Inflammatory macrophage (primary cell): ENCODE measurements around the gene IQCH.
"Not testable (repeated sequence)": the region's sequence is repeated elsewhere in the genome, so short reads cannot be mapped to it uniquely, and the experiment has no call there.

Experiments
- DNase-seq, 2 donors: peaks; one replicate each; pipeline ENCODE4 v3.0.0-alpha.2; 2020 to 2022

The IQCH gene

GRCh38 chr15:67399925-67400324, 145.3 kb downstream of the IQCH start:
- DNase-seq: no peak

GRCh38 chr15:67400890-67401289, 146.3 kb downstream of the IQCH start:
- no peak for DNase-seq

- no peak for DNase-seq
These were observed 146.8 kb downstream of the IQCH start for GRCh38 chr15:67401336-67401735.

GRCh38 chr15:67403428-67404154, 149.0 kb downstream of the IQCH start:
- no peak for DNase-seq

DNA sequence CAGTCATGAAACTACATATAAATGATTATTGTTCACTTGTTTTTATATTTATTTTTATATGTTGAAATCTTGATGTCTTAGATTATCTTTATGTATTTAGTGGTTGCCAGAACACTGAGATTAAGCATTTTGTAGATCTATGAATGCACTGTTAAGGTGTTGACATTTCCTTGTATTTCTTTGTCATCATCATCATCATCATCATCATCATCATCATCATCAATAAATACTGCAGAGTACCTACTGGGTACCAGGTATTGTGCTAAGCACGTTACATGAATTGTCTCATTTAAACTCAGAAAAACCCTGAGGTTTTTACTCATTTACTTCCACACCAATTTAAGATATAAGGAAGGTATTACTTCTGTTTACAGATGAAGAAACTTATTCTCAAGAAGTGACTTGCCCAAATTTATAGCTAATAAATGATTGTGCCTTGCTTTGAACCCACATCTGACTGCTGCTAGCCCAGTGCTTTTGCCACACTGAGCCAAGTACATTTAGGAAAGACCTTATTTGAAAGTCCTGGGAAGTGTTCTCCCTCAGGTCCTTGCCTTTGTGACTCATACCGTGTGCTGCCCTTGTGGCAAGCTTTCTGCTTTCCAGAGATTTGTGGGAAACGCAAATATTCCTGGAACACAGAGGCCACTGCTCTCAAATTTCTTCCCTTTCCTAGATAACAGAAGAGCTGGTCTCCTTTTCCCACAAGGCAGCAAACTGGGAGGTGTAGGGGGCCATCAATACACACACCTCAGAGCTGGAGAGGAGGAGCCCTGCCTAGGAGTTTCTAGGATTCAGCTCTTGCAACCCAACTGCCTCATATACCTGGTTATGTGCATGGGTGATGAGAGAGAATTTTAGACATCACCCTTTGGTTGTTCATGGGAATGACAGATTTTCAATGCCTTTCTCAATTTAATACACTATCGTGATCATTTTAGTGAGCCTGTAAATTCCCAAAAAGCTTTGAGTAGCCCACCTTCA, 150.9 kb downstream of the IQCH start:
- no peak for DNase-seq

GRCh38 chr15:67406257-67406861, 151.8 kb downstream of the IQCH start:
- no peak for DNase-seq

DNA sequence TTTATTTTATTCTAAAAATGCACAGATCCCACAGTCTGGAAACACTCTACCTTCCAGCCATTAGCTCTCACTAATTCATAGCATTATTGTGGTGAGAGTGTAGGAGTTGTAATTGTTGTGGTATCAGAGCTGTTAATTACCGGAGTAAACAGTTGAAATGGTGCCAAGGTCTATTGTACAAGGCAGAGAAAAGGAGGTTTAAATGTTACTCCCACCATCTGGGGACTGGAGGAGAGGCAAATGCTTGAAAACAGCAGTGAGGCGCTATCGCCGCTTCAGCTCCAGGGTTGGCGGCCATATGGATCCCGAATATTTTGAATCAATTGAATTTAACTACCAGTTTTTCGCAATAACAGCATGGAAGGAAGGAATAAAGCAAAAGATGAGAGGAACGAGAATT, 153.2 kb downstream of the IQCH start:
- DNase-seq: no peak

GRCh38 chr15:67409175-67409574, 154.6 kb downstream of the IQCH start:
- DNase-seq: no peak

GRCh38 chr15:67411486-67411885, 156.9 kb downstream of the IQCH start:
- no peak for DNase-seq

DNA sequence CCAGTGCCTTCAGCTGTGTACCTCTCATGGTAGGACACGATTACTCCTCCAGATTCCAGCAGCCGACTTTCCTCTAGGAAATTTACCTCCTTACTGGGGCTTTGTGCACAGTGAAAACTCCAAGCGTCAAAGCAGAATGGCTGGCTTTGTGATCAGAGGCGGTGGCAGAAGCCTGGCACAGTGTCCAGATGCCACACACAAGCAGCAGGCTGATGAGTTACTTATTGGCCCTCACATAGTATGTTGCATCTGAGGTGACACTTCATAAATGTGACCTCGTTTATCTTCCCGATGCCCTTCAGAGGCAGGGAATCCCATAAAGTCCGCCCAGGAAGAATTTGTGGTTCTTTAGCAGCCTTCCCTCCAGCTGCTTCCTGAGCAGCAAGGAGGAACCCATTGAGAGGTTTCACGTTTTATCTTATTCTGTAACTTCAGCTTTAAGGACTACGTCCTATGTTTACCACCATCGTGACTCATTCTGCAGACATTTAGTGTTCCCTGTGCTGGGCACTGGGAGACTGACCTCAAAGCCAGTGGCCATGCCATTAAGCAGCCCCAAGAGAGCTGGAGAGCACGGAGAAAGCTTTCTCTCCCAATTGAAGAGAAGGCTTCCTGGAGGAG, 159.3 kb downstream of the IQCH start:
- peak in 1 of 2 donors; percentile 10 for DNase-seq

- DNase-seq: no peak
These were observed 160.6 kb downstream of the IQCH start for GRCh38 chr15:67415181-67415580.

GRCh38 chr15:67416891-67417290, 162.3 kb downstream of the IQCH start:
- no peak for DNase-seq

- DNase-seq: no peak
These were observed 165.1 kb downstream of the IQCH start for GRCh38 chr15:67419705-67420104.

- no peak for DNase-seq
These were observed 165.6 kb downstream of the IQCH start for GRCh38 chr15:67420137-67420536.

DNA sequence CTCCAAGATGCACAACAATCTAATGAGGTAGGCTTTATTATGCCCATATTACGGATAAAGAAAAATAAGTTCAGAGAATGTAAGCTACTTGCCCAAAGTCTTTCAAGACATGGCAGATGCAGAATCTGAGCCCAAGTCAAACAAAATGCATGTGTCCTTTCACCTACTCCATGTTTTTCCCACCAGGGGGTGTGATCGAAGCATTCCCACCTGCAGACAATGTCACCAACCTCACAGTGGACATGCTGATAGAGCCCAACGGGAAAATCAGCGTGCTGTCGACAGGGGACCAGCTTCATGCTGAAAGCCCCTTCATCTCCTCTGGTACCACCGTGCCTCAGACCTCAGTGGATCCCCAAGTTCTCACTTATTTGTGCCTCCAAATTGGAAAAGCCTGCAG, 166.5 kb downstream of the IQCH start:
- DNase-seq: no peak

- DNase-seq: no peak
These were observed 167.7 kb downstream of the IQCH start for GRCh38 chr15:67422296-67422695.

- peak; percentile 44 to 54 for DNase-seq
These were observed 179.0 kb downstream of the IQCH start for GRCh38 chr15:67433495-67434099.

DNA sequence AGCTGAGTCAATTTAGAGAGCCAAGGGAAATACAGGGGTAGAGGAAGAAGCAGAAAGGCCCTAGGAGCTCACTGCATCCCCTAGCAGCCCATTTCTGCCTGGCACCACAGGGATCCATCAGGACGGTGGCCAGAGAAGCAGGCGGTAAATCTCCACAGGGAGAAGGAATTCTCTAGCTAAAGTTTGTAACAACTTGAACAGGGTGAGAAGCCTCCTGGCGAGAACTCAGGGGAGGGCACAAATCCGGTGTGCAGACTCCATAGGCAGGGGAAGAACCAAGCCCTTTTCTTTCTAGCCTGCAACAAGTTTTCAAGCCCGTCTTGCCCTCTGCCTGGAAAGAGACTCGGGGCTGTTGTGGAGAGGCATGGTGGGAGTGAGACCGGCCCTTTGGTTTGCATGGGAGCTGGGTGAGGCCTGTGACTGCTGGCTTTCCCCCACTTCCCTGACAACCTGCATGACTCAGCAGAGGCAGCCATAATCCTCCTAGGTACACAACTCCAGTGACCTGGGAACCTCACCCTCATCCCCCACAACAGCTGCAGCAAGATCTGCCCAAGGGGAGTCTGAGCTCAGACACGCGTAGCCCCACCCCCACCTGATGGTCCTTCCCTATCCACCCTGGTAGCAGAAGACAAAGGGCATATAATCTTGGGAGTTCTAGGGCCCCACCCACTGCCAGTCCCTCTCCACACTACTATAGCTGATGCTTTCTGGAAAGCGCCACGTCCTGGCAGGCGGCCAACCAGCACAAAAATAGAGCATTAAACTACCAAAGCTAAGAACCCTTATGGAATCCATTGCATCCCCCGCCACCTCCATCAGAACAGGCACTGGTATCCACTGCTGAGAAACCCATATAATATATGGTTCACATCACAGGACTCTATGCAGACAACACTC, 182.0 kb downstream of the IQCH start:
- not testable (repeated sequence) for DNase-seq

GRCh38 chr15:67444100-67444499, 189.5 kb downstream of the IQCH start:
- no peak for DNase-seq

DNA sequence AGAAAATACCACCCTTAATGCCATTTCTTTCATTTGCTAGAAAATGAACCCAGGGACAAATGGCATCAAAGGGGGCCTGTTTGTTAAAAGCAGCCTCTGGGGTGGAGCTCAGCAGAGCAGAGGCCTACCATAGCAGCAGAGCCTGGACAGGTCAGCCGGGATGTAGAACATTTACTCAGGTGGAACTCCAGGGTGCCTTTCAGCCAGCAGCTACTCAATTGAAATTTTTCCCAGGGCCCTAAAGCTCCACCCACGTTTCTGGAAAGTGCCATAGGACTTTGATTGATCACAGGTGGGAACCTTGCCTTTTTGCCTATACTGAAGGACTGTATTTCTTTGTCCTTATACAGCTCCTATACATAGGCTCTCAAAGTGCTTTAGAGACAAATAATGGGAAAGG, 191.9 kb downstream of the IQCH start:
- DNase-seq: no peak

DNA sequence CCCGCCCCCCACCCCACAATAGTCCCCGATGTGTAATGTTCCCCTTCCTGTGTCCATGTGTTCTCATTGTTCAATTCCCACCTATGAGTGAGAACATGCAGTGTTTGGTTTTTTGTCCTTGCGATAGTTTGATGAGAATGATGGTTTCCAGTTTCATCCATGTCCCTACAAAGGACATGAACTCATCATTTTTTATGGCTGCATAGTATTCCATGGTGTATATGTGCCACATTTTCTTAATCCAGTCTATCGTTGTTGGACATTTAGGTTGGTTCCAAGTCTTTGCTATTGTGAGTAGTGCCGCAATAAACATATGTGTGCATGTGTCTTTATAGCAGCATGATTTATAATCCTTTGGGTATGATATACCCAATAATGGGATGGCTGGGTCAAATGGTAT, 193.8 kb downstream of the IQCH start:
- not testable (repeated sequence) for DNase-seq
